HepG2 (cell line): Measurements from ENCODE around the gene TGM2. TPM values are rescaled to one million over a fixed set of nuclear protein-coding genes. Genes with fewer than 3 reads are reported as not detected.

Experiments
- AGO2 ChIP-seq: fragments of 200-400 bp; formaldehyde crosslinking; optimal IDR thresholded peaks from 2 replicates; pipeline ENCODE3; 2017; ENCODE audit warnings: mild to moderate bottlenecking, low read depth, low read length, moderate library complexity
- ARHGAP35 ChIP-seq: sonication (generic); formaldehyde crosslinking; IDR thresholded peaks from 2 replicates; pipeline ENCODE4 v1.9.0; 2022; ENCODE audit warnings: mild to moderate bottlenecking, inconsistent platforms, moderate library complexity, missing genetic modification reagents, borderline replicate concordance
- BCL6 ChIP-seq: IDR thresholded peaks from 2 replicates; pipeline ENCODE4 v1.6.1; 2016; ENCODE audit warnings: missing genetic modification reagents, missing compliant biosample characterization
- CAMTA2 ChIP-seq: sonication (generic); formaldehyde crosslinking; IDR thresholded peaks from 2 replicates; pipeline ENCODE4 v1.4.0; 2020; ENCODE audit warnings: mild to moderate bottlenecking, missing genetic modification reagents, borderline replicate concordance
- CSRNP1 ChIP-seq: sonication (generic); formaldehyde crosslinking; IDR thresholded peaks from 2 replicates; pipeline ENCODE4 v1.8.1; 2023; ENCODE audit warnings: mild to moderate bottlenecking, missing genetic modification reagents
- EZH2 ChIP-seq: conservative IDR thresholded peaks from 2 replicates; pipeline ENCODE4 v1.6.1; 2012; ENCODE audit warnings: mild to moderate bottlenecking, low read depth, low read length, moderate library complexity
- GTF2F1 ChIP-seq: fragments of 150-350 bp; IDR thresholded peaks from 2 replicates; pipeline ENCODE4 v1.6.1; 2014; ENCODE audit warnings: low read length
- JUND ChIP-seq: sonication (generic); formaldehyde crosslinking; IDR thresholded peaks from 2 replicates; pipeline ENCODE4 v1.8.0; 2022; ENCODE audit warnings: mild to moderate bottlenecking, missing genetic modification reagents
- KDM5B ChIP-seq: sonication (generic); formaldehyde crosslinking; IDR thresholded peaks from 2 replicates; pipeline ENCODE4 v1.4.0; 2020; ENCODE audit warnings: missing genetic modification reagents, mild to moderate bottlenecking, borderline replicate concordance
- KLF11 ChIP-seq: IDR thresholded peaks from 2 replicates; pipeline ENCODE4 v1.6.1; 2016; ENCODE audit warnings: missing compliant biosample characterization
- MNT ChIP-seq: fragments of 450-650 bp; IDR thresholded peaks from 2 replicates; pipeline ENCODE4 v1.6.1; 2016
- NFE2 ChIP-seq: sonication (generic); formaldehyde crosslinking; IDR thresholded peaks from 2 replicates; pipeline ENCODE4 v1.4.0; 2020; ENCODE audit warnings: missing genetic modification reagents
- NFYB ChIP-seq: sonication (generic); formaldehyde crosslinking; IDR thresholded peaks from 2 replicates; pipeline ENCODE4 v1.4.0; 2020; ENCODE audit warnings: missing genetic modification reagents
- PHF5A ChIP-seq: IDR thresholded peaks from one replicate; pipeline ENCODE4 v1.6.1; 2018; ENCODE audit warnings: low read depth, missing genetic modification reagents; ENCODE audit not compliant: unreplicated experiment
- PLRG1 ChIP-seq: fragments of 450-650 bp; conservative IDR thresholded peaks from 2 replicates; pipeline ENCODE4 v1.6.1; 2016
- RAD51 ChIP-seq: fragments of 450-650 bp; IDR thresholded peaks from 2 replicates; pipeline ENCODE4 v1.6.1; 2016; ENCODE audit warnings: borderline replicate concordance
- SCMH1 ChIP-seq: sonication (generic); formaldehyde crosslinking; IDR thresholded peaks from 2 replicates; pipeline ENCODE4 v1.9.0; 2021; ENCODE audit warnings: missing genetic modification reagents, mild to moderate bottlenecking, borderline replicate concordance
- TFDP2 ChIP-seq: sonication (generic); formaldehyde crosslinking; IDR thresholded peaks from 2 replicates; pipeline ENCODE4 v1.4.0; 2020; ENCODE audit warnings: missing genetic modification reagents
- THYN1 ChIP-seq: sonication (generic); formaldehyde crosslinking; IDR thresholded peaks from 2 replicates; pipeline ENCODE4 v1.8.1; 2023; ENCODE audit warnings: low read depth, mild to moderate bottlenecking, moderate library complexity, missing genetic modification reagents, borderline replicate concordance
- TRIM24 ChIP-seq: sonication (generic); formaldehyde crosslinking; IDR thresholded peaks from 2 replicates; pipeline ENCODE4 v1.8.0; 2022; ENCODE audit warnings: mild to moderate bottlenecking, missing genetic modification reagents
- ZFP36 ChIP-seq: fragments of 150-350 bp; IDR thresholded peaks from 2 replicates; pipeline ENCODE4 v1.6.1; 2018; ENCODE audit warnings: borderline replicate concordance, low read length, low read depth; ENCODE audit not compliant: partially characterized antibody
- ZNF362 ChIP-seq: sonication (generic); formaldehyde crosslinking; IDR thresholded peaks from 2 replicates; pipeline ENCODE4 v1.4.0; 2020; ENCODE audit warnings: missing genetic modification reagents, mild to moderate bottlenecking, borderline replicate concordance
- ZNF414 ChIP-seq: sonication (generic); formaldehyde crosslinking; IDR thresholded peaks from 2 replicates; pipeline ENCODE4 v1.5.0; 2020; ENCODE audit warnings: missing genetic modification reagents
- ZNF616 ChIP-seq: sonication (generic); formaldehyde crosslinking; IDR thresholded peaks from 2 replicates; pipeline ENCODE4 v1.5.0; 2020; ENCODE audit warnings: low read depth, mild to moderate bottlenecking, missing genetic modification reagents
- ZSCAN9 ChIP-seq: IDR thresholded peaks from 2 replicates; pipeline ENCODE4 v1.6.1; 2016; ENCODE audit warnings: borderline replicate concordance
- polyA plus RNA-seq, 8 experiments: library from polyadenylated mRNA; depleted of rRNA in 3 of 8; stranded (reverse) in 7 of 8; unstranded in 1 of 8; fragments of >200 nt; fragmentation: Illumina TruSeq in 4 of 8; extraction: Trizol in 4 of 8; gene quantifications; 2 replicates each; pipeline versions ENCODE4 v1.2.1 to v1.2.3, GENCODE V29; 2011 to 2016; ENCODE audit warnings: low read depth in 4 of 8, missing spikeins in 1 of 8, mixed read lengths in 1 of 8; ENCODE audit not compliant: insufficient read depth in 1 of 8
- total RNA-seq, 5 experiments: library from RNA; depleted of rRNA; stranded (reverse); fragments of >200 nt; fragmentation: Illumina TruSeq; extraction: Trizol; gene quantifications; 2 replicates each; pipeline ENCODE4 v1.2.3, GENCODE V29; 2016; ENCODE audit warnings: low read depth in 1 of 5

Gene TGM2
- total and polyA plus RNA-seq, 2 of the 13 experiments (the other 11 are each of a cell fraction or from before 2014, with no cell fraction given), result 4.2 to 46.4 TPM

GRCh38 chr20:38143238-38143645 lies 21.8 kb downstream of the TGM2 start (continued):
- TF ChIP-seq MNT, result peak; percentile 83
- peak; percentile 70; the same call in 1 of the 2 replicates for TF ChIP-seq ZNF362 (CRISPR knock-in tag)
- TF ChIP-seq JUND, result peak; percentile 70
- no peak for TF ChIP-seq TRIM24 (CRISPR knock-in tag)
- peak; percentile 73; the same call in 1 of the 2 replicates for TF ChIP-seq NFYB (CRISPR knock-in tag)
- TF ChIP-seq PHF5A (CRISPR knock-in tag), result peak; percentile 99
- TF ChIP-seq ARHGAP35 (CRISPR knock-in tag), result no peak
- peak; percentile 35; the same call in 1 of the 2 replicates for TF ChIP-seq ZNF414 (CRISPR knock-in tag)
- TF ChIP-seq KLF11 (CRISPR knock-in tag), result peak; percentile 97
- no peak for TF ChIP-seq EZH2
- peak; percentile 92; the same call in 1 of the 2 replicates for TF ChIP-seq THYN1 (CRISPR knock-in tag)
- peak; percentile 61; the same call in 1 of the 2 replicates for TF ChIP-seq NFE2 (CRISPR knock-in tag)
- TF ChIP-seq RAD51, result no peak
- peak; percentile 97; the same call in 1 of the 2 replicates for TF ChIP-seq ZNF616 (CRISPR knock-in tag)
- no peak for TF ChIP-seq AGO2
- no peak for TF ChIP-seq SCMH1 (CRISPR knock-in tag)
- TF ChIP-seq TFDP2 (CRISPR knock-in tag), result peak; percentile 86
- TF ChIP-seq PLRG1, result no peak
- peak; percentile 21; the same call in 1 of the 2 replicates for TF ChIP-seq KDM5B
- TF ChIP-seq CSRNP1 (CRISPR knock-in tag), result peak; percentile 96; the same call in 1 of the 2 replicates
- peak; percentile 95 for TF ChIP-seq BCL6
- TF ChIP-seq ZSCAN9 (CRISPR knock-in tag), result peak; percentile 99
- no peak for TF ChIP-seq GTF2F1
- TF ChIP-seq ZFP36, result peak; percentile 73
- no peak; the same call in 1 of the 2 replicates for TF ChIP-seq CAMTA2 (CRISPR knock-in tag)
